ENCODE measurements around the gene NSF.
A peak's percentile ranks its signal among the peaks of the same experiment; 100 is the strongest.
"Not testable (repeated sequence)": the region's sequence is repeated elsewhere in the genome, so short reads cannot be mapped to it uniquely, and the experiment has no call there.

NSF gene

GRCh38 chr17:46759141-46759540 lies 168.7 kb downstream of the NSF start:
- no peak for DNase-seq

GRCh38 chr17:46763416-46763815 lies 172.9 kb downstream of the NSF start:
- DNase-seq: no peak

GRCh38 chr17:46764000-46764708 lies 173.7 kb downstream of the NSF start:
- no peak for DNase-seq

GRCh38 chr17:46764709-46765401 lies 174.4 kb downstream of the NSF start:
- DNase-seq: no peak

- no peak for DNase-seq
Observed at GRCh38 chr17:46765453-46765852, 175.0 kb downstream of the NSF start.

GRCh38 chr17:46766493-46767491 lies 176.3 kb downstream of the NSF start:
- DNase-seq: no peak

- DNase-seq: no peak
Observed at GRCh38 chr17:46768540-46768870, 178.0 kb downstream of the NSF start.

- DNase-seq: not testable (repeated sequence)
Observed at GRCh38 chr17:46768896-46769295, 178.4 kb downstream of the NSF start.

GRCh38 chr17:46769531-46770438 lies 179.3 kb downstream of the NSF start:
- DNase-seq: no peak

GRCh38 chr17:46770439-46770817 lies 180.0 kb downstream of the NSF start:
- no peak for DNase-seq

- peak; percentile 59 for DNase-seq
Observed at GRCh38 chr17:46770818-46771560, 180.5 kb downstream of the NSF start.

GRCh38 chr17:46771561-46772474 lies 181.3 kb downstream of the NSF start:
- peak; percentile 44 for DNase-seq

GRCh38 chr17:46772475-46773220 lies 182.2 kb downstream of the NSF start:
- no peak for DNase-seq

GRCh38 chr17:46773221-46773605 lies 182.7 kb downstream of the NSF start:
- no peak for DNase-seq

GRCh38 chr17:46773676-46774075 lies 183.2 kb downstream of the NSF start:
- DNase-seq: no peak

GRCh38 chr17:46774108-46774737 lies 183.8 kb downstream of the NSF start:
- no peak for DNase-seq

GRCh38 chr17:46776298-46777005 lies 186.0 kb downstream of the NSF start:
- no peak for DNase-seq
